Keratinocyte (primary cell): ENCODE results near the gene CCDC66.

Source experiments
- EZH2 ChIP-seq: IDR thresholded peaks from one replicate; pipeline ENCODE4 v1.6.1; 2012; ENCODE audit warnings: inconsistent platforms, mild to moderate bottlenecking, low read length, moderate library complexity
- TF ChIP-seq, protein P1 (sequence below), 3 experiments: IDR thresholded peaks in 1 of 3; conservative IDR thresholded peaks in 1 of 3; optimal IDR thresholded peaks in 1 of 3; 2 replicates in 2 of 3; 3 replicates in 1 of 3; pipeline versions ENCODE3 to v1.5.1; 2011; ENCODE audit warnings: low read length in 3 of 3, mild to moderate bottlenecking in 3 of 3, moderate library complexity in 2 of 3, control low read depth in 1 of 3, inconsistent platforms in 1 of 3; ENCODE audit not compliant: insufficient read depth in 2 of 3; ENCODE audit errors: extremely low read depth in 1 of 3

DNA sequence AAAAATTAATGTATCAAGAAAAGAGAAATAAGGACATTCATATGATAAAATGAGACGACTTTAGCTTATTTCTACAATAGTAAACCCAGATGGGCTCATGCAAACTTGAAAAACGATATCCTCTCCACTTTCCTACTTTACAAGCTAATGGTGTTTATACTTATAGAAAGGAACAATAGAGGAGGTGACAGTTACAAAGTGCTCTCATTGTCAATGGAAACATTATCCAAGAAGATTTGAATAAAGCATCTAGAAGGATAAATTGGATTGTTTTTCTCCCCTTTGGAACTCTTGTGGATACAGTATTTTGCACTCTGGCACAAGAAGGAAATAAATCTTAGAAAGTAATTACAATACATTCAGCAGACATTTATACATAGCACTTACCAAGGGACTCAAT lies 20.2 kb upstream of the CCDC66 start:
- TF ChIP-seq, protein P1, sequence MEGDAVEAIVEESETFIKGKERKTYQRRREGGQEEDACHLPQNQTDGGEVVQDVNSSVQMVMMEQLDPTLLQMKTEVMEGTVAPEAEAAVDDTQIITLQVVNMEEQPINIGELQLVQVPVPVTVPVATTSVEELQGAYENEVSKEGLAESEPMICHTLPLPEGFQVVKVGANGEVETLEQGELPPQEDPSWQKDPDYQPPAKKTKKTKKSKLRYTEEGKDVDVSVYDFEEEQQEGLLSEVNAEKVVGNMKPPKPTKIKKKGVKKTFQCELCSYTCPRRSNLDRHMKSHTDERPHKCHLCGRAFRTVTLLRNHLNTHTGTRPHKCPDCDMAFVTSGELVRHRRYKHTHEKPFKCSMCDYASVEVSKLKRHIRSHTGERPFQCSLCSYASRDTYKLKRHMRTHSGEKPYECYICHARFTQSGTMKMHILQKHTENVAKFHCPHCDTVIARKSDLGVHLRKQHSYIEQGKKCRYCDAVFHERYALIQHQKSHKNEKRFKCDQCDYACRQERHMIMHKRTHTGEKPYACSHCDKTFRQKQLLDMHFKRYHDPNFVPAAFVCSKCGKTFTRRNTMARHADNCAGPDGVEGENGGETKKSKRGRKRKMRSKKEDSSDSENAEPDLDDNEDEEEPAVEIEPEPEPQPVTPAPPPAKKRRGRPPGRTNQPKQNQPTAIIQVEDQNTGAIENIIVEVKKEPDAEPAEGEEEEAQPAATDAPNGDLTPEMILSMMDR (optimal IDR thresholded peaks at IDR 0.05 in 1 of 3, IDR thresholded peaks at IDR 0.05 in 1 of 3, conservative IDR thresholded peaks at IDR 0.05 in 1 of 3; ENCODE audit: extremely low read depth in 1 of 3, insufficient read depth in 2 of 3, low read length in 3 of 3) = no peak
- TF ChIP-seq EZH2 = no peak
